D721Med (cell line): Measurements from ENCODE around the gene UBAC2.

Experiments used
- DNase-seq: peaks from one replicate; pipeline ENCODE4 v3.0.0; 2011; ENCODE audit warnings: low spot score; ENCODE audit not compliant: insufficient read length
- FAIRE-seq: peaks from 2 replicates; lab custom pipeline; 2011; peaks lifted over from hg19 to GRCh38; lab: Jason Lieb, UNC
- TF ChIP-seq, protein P1 (sequence below): IDR thresholded peaks from 2 replicates; pipeline ENCODE4 v1.5.1; 2012; ENCODE audit warnings: mild to moderate bottlenecking, control low read depth; ENCODE audit not compliant: insufficient read depth; ENCODE audit errors: missing control alignments

Gene UBAC2

DNA sequence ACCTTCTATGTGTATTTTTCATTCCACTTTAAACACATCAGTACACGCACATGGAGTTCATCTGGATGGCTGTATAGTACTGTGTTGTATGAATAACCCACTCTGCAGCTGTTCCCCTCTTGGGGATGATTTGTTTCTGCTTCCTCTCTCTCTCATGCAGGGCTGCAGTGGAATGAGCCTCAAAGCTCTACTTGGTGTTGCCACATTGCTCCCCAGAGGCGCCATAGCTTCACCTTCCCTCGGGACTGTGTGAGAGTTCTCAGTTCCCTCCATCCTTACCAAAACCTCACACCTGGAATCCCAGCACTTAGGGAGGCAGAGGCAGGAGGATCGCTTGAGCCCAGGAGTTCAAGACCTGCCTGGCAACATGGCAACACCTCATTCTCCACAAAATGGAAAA lies 134.9 kb downstream of the UBAC2 start:
- FAIRE-seq (no peak), DNase-seq (no peak)
- TF ChIP-seq, protein P1, sequence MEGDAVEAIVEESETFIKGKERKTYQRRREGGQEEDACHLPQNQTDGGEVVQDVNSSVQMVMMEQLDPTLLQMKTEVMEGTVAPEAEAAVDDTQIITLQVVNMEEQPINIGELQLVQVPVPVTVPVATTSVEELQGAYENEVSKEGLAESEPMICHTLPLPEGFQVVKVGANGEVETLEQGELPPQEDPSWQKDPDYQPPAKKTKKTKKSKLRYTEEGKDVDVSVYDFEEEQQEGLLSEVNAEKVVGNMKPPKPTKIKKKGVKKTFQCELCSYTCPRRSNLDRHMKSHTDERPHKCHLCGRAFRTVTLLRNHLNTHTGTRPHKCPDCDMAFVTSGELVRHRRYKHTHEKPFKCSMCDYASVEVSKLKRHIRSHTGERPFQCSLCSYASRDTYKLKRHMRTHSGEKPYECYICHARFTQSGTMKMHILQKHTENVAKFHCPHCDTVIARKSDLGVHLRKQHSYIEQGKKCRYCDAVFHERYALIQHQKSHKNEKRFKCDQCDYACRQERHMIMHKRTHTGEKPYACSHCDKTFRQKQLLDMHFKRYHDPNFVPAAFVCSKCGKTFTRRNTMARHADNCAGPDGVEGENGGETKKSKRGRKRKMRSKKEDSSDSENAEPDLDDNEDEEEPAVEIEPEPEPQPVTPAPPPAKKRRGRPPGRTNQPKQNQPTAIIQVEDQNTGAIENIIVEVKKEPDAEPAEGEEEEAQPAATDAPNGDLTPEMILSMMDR: no peak

DNA sequence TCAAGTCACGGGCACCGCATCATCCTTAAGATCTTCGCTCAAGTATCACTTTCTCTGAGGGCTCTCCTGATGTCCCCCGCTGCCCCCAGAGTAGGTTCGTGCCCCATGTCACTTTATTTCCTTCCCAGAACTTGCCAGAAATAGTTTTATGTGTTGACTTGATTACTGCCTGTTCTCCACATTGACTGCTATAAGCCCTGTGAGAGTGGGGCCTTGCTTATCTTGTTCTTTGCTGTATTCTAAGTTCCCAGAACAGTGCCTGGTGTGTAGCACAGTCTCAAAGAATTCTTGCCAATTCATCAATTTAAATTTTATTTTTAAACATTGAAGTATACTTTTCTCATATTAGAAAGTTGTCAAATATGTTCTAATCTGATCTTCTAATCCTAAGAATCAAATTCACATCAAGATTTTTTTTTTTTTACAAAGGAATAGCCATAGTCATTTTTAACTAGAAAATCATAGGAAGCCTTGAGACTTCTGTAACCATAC lies 138.6 kb downstream of the UBAC2 start:
- FAIRE-seq (no peak), DNase-seq (no peak)

DNA sequence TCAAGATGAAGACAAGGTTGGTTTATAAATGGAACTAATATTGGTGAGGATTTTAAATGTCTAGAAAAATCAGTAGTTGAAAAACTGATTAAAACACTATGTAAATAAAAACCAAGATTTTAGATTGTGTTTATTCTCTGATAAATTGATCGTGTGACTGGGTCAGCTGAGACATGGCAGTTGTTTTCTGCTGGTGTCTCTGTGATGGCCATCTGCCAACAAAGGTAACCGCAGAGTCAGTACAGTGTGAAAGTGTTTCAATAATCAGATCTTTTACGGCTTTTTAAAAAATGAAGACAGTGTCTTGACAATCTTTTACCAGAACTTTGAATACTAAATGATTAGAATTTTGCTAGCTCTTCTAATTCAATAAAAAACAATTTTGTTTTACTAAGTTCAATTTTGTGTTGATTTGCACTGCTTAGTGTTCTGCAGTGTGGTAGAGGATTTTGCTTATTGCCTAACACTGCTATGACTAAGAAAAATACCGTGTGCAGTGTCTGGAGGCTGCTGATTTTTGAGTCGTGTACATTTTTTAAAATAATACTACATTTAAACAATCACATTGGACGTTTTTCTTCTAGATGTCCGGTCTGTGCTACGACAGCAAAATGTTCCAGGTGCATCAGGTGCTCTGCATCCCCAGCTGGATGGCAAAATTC lies 139.2 kb downstream of the UBAC2 start:
- no peak for DNase-seq

More for the DNA sequence above, 138.6 kb downstream of the UBAC2 start:
- TF ChIP-seq, protein P1: no peak

DNA sequence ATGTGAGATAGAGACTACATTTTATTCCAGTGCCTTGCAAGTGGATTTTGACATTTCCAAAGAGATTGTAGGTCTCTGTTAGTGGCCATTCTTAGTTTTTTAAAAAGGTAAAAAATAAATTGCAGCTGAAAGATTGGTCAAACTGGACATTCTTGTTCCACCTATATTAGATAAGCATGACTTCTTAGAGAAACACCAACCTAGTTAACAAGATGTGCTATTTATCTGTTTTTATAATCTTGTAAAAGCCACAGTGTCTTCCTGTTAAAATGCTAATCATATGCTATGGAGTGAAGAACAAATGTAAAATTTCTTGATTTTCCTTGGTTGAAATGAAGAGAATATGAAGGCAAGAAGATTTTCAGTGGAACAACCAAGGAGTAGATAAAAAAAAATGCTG lies 140.0 kb downstream of the UBAC2 start:
- DNase-seq: no peak
- FAIRE-seq: no peak
- TF ChIP-seq, protein P1: no peak

More for the DNA sequence above, 139.2 kb downstream of the UBAC2 start:
- TF ChIP-seq, protein P1: no peak
- no peak for FAIRE-seq

DNA sequence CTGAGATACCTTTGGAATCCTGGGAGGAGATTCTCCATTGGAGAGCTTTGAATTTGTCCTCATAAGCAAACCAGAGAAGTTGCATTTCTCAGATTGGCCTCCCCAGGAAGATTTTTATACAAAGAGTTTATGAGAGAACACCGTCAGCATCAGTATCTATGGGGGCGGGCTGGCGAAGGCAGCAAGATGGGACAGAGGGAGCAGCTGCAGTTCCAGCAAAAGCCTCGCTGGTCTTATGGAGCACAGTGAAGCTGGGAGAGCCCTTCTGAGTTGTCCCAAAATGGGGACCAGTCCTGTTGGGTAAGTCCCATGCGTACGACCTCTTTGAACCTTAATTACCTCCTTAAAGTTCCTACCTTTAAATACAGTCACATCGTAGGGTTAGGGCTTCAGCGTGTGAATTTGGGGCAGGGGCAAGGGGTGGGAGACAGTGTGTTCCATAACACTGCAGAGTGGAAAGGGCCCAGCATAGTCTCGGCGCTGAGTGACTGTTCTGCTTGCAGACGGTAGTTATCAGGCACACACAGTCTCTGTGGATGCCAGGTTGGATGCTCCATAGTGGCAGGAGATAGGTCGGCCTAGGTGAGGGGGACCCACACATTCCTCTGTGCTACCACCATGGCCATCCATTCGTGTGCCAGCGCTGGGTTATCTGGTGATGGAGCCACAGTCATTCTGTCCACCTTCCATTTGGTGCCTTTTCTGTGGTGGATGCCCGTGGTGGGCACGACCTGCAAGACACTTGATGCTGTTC lies 141.5 kb downstream of the UBAC2 start:
- FAIRE-seq: no peak
- no peak for DNase-seq
- TF ChIP-seq, protein P1: no peak

DNA sequence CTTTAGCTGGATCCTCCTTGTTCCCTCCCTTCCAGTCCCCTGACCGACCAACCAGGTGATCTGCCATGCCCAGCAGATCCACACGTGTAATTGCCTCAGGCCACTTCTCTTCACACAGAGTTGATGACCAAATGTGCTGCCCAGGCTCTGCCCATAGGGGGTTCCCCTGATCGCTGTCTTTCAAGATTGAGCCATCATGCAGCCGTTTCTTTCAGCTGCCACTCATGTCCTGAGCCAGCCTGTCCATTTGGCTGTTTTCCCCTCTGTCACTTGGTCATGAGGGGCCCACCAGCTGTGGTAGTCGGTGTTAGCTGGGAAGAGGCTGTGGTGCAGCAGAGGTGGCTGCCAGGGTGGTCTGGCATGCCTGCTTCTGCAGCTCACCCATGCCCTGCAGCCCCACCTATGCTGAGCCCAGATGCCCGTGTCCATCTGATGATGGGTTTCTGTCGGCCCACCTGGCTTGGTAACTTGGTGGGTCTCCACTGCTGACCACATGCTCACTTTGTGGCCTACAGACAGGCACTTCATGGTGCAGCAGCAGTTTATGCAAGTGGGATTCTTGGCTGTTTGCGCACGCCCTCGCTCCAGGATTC lies 142.2 kb downstream of the UBAC2 start:
- FAIRE-seq: no peak
- DNase-seq: no peak
- TF ChIP-seq, protein P1: no peak
